Measurements from ENCODE around the gene FGF18. TPM values are rescaled to one million over a fixed set of nuclear protein-coding genes. Genes with fewer than 3 reads are reported as not detected.

FGF18 gene
- total RNA-seq, 1 donor = 0.54 TPM

- TF ChIP-seq CTCF (IDR thresholded peaks at IDR 0.05; ENCODE audit: insufficient read depth, low read length) = no peak
- no peak overlapping the region for H3K4me3 ChIP-seq (ENCODE audit: low read depth, low read length)
- DNase-seq (ENCODE audit: low read depth) = peak; percentile 88
Measured at GRCh38 chr5:171415115-171415730, 4.2 kb upstream of the FGF18 start.

GRCh38 chr5:171416160-171417049, 3.0 kb upstream of the FGF18 start:
- no peak overlapping the region for H3K4me3 ChIP-seq (ENCODE audit: low read depth, low read length)
- TF ChIP-seq CTCF (IDR thresholded peaks at IDR 0.05; ENCODE audit: insufficient read depth, low read length) = no peak
- DNase-seq (ENCODE audit: low read depth) = no peak

GRCh38 chr5:171418316-171418981, 998 bp upstream of the FGF18 start:
- H3K4me3 ChIP-seq (ENCODE audit: low read depth, low read length) = peak overlapping the region; percentile 49
- DNase-seq (ENCODE audit: low read depth) = peak; percentile 82
- peak; percentile 89 for TF ChIP-seq CTCF (IDR thresholded peaks at IDR 0.05; ENCODE audit: insufficient read depth, low read length)

GRCh38 chr5:171419688-171420430, 412 bp downstream of the FGF18 start:
- peak overlapping the region; percentile 40 for H3K4me3 ChIP-seq (ENCODE audit: low read depth, low read length)

GRCh38 chr5:171420431-171421241, 1.2 kb downstream of the FGF18 start:
- H3K4me3 ChIP-seq (ENCODE audit: low read depth, low read length) = peak overlapping the region; percentile 33
- peak; percentile 95 for DNase-seq (ENCODE audit: low read depth)
- no peak for TF ChIP-seq CTCF (IDR thresholded peaks at IDR 0.05; ENCODE audit: insufficient read depth, low read length)

More at GRCh38 chr5:171419688-171420430, 412 bp downstream of the FGF18 start:
- no peak for DNase-seq (ENCODE audit: low read depth)
- no peak for TF ChIP-seq CTCF (IDR thresholded peaks at IDR 0.05; ENCODE audit: insufficient read depth, low read length)

Data from fibroblast of the aortic adventitia (primary cell).